Activated gamma-delta T cell treated with Interleukin-2 at 50 U/mL for 16 hours (primary cell): ENCODE results near the gene WFDC2.
"Not testable (repeated sequence)": the region's sequence is repeated elsewhere in the genome, so short reads cannot be mapped to it uniquely, and the experiment has no call there.

ENCODE experiments used
- DNase-seq: peaks from one replicate; pipeline ENCODE4 v3.0.0-alpha.2; 2020

Gene WFDC2

DNA sequence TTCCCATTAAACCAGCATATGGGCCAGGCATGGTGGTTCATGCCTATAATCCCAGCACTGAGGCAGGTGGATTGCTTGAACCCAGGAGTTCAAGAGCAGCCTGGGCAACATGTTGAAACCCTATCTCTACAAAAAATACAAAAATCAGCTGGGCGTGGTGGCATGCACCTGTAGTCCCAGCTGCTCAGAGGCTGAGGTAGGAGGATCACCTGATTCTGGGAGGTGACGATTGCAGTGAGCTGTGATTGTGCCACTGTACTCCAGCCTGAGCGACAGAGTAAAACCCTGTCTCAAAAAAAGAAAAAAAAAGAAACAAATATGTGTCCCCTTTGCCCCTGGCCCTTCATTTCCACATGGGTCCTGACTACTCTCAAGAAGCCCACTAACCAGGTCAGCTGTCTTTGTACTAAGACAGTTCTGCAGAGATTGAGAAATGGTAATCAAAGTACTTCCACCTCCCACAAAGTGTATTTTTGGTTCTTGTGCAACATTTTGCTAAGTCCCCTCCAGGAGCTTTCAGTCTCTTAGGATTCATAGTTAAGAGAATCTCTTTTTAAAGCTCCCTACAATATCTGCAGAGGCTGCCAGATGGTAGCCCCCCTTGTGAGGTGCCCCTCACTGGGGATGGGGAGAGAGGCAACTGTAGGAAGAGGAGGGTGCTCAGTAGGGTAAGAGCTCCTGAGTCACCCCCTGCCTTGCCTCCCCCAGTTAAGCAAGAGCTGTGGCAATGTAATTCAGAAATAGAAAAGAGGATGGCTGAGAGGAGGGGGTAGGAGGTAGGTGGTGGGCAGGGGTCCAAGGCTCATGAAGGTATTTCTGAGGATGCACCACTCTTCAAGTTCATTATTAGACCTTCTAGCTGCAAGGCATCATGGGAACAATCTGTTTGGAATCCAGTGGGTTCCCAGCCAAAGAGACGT lies 16.5 kb upstream of the WFDC2 start:
- DNase-seq: no peak

DNA sequence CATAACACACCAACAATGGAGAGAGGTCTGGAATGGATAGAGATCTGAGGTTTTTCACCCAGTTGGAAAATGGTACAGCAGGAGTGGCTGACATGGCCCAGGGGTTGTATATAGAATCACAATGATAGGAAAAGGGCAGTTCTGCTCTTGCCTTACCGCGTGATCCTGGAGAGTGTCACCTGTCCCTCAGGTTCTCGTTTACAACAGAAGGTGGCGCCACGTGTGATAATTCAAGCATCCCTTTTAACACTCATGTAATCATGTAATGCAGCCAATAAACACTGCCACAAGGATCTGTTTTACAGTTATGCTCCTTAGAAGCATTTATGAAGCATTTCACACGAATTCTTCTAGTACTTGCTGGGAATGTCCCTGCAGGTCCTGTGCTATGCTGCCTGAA lies 12.9 kb upstream of the WFDC2 start:
- peak; percentile 12 for DNase-seq

DNA sequence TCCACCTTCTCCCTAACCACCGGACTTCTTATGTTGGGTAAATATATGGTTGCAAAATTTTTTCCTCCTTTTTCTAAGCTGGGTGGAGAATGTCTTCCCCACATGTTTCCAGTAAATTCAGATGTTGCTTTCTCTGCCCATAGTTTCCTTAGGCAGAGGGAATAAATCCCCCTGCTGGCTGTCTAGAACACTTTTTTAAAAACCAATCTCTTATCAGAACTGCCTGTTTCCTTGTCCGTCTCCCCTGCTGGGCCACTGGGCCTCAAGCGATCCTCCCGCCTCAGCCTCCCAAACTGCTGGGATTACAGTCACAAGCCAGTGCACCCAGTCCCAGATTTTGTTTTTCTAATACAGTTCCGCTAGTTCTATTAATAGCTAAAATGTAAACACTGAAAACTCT lies 9.9 kb upstream of the WFDC2 start:
- no peak for DNase-seq

DNA sequence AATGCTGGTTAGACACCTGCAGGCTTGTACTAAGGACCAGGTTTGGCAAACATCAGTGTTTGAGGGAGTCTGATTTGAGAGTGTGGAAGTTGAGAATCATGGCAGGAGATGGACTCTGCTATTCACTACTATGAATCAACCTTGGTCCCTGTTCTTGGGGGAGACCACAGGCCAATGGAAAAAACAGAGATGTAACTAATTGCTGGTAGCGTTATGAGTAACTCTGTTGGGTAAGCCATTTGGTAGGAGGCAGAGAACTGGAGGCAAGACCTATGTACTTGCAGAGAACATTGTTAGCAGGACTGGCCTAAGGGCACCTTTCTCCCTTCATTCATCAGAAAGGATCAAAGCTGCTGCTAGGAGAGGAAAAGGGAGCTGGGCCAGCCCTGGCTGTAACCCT lies 8.3 kb upstream of the WFDC2 start:
- no peak for DNase-seq

DNA sequence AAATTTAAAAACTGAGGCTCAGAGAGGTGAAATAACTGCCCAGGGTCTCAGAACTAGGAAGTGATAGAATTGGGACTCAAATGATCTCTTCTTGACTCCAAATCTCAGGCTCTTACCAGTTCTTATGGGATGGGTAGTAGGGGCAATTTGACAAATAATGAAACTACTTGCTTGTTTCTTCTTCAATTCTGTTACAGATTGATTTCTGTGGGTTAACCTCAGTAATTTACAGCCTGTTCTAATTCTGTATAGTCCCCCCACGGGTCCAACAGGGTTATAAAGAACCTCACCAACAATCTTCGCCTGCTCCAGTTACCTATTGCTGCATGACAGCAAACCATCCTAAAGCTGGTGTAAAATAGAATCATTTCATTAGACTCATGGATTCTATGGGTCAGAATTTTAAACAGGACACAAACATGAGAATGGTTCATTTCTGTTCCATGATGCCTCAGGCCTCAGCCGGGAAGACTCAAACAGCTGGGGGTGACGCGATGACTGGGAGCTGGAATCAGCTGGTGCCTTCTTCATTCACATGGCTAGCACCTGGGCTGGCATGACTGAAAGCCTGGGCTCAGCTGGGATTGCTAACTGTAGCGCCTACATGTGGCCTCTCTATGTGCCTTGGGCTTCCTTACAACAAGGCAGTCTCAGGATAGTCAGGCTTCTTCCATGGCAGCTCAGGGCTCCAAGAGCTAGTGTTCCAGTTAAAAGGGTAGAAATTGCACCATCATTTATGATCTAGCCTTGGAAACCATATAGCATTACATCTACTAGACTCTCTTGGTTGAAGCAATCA lies 6.6 kb upstream of the WFDC2 start:
- no peak for DNase-seq

DNA sequence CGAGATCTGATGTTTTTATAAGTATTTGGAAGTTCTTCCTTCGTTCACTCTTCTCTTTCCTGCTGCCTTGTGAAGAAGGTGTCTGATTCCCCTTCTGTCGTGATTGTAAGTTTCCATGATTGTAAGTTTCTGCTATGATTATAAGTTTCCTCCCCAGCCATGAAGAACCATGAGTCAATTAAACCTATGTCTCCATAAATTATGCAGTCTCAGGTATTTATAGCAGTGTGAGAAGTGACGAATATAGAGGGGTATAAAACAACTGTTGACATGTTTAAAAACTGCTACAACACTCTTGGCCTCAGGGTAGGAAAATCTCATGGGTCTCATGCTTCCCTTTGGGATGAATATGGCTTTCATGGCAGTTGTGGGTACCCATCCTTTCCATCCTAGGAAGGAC lies 5.8 kb upstream of the WFDC2 start:
- no peak for DNase-seq

DNA sequence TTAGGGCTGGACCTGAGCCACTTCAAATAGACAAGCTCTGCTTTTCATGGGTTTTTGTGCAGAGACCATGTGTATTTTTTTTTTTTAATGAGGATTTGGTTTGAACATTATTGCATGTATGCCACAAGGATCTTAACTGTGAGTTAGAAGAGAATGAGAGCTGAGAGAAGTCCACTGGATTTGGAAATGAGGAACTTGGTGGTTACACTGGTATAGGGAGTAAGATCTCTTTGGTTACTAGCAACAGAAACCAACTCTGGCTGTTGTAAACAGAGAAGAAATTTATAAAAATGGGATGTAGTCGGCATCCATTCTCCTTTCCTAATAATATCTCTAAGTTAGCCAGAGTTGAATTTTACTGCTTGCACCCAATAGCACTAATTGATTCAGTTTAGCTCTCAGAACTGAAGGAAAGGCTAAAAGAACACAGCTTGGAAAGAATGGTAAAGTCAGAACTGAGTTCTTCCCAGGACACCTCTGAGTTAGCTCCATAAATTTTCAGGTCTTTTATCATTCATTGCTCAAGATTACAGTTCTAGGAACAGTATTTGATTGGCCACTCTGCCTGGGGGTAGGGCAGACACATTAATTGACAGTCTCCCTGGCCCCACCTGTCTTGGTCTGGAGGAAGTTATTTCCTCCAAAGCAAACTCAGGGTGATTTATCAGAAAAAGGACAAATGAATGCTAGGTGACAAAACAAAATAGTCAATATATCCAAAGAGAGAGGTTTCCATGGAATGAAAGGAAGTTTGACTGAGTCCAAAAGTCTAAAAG lies 3.9 kb upstream of the WFDC2 start:
- DNase-seq: no peak

DNA sequence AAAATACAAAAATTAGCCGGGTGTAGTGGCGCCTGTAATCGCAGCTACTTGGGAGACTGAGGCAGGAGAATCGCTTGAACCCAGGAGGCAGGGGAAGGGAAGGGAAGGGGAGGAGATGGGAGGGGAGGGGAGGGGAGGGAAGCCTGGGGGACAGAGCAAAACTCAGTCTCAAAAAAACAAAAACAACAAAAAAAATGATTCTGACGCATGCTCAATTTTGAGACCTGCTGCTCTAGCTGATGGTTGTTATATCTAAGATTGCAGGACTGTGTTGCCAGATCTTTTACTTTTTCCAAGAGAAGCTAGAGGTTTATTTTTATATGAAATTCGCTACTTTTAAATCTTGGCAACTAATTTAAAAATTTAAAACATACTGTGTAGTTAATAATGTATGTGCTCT lies 2.4 kb upstream of the WFDC2 start:
- no peak for DNase-seq

DNA sequence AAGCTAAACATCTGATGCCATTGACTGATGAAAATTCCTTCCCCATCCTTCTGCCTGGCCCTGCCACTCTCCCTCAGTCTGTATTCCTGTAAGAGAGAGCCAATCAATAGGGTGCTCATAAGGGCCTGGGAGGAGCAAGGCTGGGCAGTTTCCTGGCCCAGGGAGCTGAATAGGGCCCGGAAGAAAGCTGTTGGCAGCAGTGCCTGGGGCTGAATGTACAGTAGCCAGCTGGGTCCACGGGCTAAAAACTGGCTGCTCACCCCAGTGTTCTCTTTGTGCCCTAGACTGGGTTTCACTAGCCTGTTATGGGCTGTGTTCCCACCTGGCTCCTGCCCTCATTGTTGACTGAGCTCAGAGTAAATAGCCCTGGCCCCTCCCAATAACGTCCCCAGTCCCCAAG lies 1.7 kb upstream of the WFDC2 start:
- no peak for DNase-seq

DNA sequence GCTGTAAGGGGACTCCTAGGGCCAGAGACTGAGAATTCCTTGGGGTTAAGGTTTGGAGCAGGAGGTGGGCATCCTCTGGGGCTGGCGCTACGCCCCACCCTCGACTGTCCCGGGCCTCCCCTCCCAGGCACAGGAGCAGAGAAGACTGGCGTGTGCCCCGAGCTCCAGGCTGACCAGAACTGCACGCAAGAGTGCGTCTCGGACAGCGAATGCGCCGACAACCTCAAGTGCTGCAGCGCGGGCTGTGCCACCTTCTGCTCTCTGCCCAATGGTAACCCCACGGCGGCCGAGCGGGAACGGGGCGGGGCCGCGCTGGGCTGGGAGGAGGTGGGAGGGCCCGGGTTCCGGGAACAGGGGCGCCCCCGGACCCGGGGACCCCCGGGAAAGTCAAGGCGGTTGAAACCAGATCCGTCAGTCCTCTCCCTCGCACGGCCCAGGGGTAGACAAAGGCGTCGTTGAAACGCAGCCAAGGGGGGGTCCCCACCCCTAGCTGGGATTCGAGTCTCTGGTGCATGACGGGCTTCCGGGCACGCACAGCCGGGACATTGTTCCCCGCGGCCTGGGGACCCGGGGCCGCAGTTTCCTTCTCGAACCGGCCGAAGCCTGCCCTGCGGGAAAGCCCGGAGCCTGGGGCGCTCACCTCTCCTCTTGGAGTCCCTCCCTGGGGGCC lies 844 bp downstream of the WFDC2 start:
- DNase-seq: no peak

DNA sequence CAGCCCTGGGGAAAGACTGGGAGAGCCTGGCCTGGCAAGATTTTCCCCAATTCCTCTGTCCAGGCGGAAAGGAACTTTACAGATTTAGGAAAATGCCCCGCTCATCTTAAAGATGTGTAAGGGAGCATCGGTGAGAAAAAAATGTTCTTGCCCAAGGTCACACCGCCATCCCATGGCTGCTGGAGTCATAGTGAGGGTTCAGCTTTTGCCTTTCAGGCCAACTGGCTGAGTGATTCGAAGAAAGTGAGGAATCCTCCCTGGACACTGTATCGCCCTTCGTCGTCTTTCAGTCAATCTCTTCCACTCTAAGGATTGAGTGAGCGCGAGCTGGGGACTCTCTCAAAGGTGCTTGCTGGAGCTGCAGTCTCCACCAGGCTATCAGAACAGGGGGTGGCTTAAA lies 1.4 kb downstream of the WFDC2 start:
- DNase-seq: no peak

DNA sequence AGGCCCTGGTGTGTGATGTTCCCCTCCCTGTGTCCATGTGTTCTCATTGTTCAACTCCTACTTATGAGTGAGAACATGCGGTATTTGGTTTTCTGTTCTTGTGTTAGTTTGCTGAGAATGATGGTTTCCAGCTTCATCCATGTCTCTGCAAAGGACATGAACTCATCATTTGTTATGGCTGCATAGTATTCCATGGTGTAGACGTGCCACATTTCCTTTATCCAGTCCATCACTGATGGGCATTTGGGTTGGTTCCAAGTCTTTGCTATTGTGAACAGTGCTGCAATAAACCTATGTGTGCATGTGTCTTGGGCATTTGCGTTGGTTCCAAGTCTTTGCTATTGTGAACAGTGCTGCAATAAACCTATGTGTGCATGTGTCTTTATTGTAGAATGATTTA lies 2.7 kb downstream of the WFDC2 start:
- DNase-seq: not testable (repeated sequence)

DNA sequence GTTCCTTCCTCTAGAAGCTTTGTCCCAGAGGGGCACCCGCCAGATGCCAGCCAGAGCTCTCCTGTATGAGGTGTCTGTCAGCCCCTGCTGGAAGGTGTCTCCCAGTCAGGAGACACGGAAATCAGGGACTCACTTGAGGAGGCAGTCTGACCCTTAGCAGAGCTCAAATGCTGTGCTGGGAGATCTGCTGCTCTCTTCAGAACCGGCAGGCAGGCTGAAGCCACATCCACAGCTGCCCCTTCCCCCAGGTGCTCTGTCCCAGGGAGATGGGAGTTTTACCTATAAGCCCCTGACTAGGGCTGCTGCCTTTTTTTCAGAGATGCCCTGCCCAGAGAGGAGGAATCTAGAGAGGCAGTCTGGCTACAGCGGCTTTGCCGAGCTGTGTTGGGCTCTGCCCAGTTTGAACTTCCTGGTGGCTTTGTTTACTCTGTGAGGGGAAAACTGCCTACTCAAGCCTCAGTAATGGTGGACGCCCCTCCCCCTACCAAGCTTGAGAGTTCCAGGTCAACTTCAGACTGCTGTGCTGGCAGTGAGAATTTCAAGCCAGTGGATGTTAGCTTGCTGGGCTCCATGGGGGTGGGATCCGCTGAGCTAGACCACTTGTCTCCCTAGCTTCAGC lies 8.1 kb downstream of the WFDC2 start:
- DNase-seq: not testable (repeated sequence)

DNA sequence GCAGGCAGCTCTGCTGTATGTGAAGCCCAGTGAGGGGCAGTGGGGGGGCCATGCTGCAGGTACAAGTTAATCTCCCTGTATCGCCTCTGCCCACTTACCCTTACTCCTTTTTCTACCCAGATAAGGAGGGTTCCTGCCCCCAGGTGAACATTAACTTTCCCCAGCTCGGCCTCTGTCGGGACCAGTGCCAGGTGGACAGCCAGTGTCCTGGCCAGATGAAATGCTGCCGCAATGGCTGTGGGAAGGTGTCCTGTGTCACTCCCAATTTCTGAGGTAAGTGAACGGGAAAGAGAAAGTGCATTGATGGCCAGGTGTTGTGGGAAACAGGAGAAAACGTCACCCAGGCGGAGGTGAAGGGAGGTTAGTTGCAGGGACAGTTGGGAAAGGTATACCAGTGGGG lies 10.3 kb downstream of the WFDC2 start:
- no peak for DNase-seq

DNA sequence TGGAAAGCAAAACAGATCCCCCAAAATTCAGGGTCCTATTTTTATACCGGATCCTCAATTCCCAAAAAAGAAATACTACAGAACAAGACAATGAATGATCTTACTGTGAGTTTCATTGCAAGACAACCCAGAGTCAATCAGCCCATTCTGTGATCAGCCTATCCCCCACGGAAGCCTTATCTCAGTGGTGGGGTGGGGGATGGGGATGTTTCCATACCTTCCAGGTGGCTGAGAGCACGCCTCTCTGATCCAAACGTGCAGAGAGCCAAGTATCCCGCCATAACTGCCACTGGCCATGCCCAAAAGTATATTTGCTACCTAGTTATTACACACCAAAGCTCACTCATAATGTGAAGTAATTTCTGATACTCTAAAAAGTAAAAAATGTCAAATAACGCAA lies 15.1 kb downstream of the WFDC2 start:
- DNase-seq: no peak

DNA sequence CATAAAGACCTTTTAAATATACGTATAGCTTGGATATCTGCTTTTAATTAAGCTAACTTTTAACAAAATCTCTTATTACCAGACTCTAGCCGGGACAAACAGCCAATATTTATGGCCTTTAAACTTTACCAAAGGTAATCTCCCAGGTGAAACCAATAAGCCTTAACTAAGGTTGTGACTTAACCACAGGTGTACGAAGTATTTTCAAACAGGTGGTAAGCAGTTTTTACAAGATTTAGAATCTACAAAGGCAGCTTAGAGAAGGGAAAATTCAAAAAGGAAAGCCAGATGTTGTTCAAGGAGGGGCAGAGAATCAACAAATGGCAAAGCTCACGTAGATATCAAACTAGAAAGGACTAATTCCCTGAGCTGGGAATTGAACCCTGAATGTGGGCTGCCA lies 15.8 kb downstream of the WFDC2 start:
- no peak for DNase-seq

DNA sequence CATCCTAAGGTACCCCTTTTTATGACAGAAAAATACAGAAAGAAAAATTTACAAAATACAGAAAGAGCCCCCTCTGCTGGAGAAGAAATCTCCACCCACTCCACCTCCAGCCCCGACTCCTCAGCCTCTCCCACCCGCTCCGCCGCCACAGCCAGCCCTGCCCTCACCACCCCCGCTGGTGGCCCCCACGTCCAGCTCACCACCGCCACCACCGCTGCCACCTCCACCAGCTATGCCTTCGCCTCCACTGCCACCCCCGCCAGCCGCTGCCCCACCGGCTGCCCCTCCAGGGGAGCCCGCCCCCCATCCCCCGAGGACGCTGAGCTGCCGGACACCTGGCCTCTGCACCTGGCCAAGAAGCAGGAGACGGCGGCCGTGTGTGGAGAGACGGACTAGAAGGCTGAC lies 17.7 kb downstream of the WFDC2 start:
- no peak for DNase-seq

DNA sequence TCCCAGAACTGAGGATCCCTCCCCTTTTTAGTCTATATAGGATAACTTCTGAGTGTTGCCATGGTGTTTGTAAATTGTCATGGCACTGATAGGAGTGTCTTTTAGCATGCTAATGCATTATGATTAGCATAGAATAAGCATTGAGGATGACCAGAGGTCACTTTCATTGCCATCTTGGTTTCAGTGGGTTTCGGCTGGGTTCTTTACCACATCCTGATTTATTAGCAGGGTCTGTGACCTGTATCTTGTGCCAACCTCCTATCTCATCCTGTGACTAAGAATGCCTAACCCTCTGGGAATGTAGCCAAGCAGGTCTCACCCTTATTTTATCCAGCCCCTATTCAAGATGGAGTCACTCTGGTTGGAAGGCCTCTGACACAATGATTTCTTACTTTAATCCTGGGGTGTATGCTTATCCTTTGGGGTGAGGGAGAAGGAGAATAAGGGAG lies 19.6 kb downstream of the WFDC2 start:
- DNase-seq: no peak

DNA sequence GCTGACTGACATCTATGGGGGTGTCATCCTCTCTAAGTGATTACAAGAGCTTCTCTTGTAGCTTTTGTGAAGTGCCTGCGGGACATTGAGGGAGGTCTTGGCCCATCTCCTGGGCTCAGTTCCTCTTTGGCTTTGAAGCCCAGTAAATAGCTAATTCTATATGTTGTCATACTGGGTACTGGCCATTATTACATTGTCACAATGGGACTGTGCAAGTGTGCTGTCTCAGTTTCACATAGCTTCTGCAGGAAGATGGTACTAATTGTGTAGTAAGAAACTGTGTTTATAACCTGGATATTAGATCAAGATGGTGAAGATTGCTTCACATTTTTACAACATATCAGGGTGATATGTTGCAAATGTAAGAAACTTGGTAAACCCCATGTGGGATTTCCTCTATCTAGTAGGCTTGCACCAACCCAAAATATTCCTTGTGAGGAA lies 26.0 kb downstream of the WFDC2 start:
- no peak for DNase-seq

DNA sequence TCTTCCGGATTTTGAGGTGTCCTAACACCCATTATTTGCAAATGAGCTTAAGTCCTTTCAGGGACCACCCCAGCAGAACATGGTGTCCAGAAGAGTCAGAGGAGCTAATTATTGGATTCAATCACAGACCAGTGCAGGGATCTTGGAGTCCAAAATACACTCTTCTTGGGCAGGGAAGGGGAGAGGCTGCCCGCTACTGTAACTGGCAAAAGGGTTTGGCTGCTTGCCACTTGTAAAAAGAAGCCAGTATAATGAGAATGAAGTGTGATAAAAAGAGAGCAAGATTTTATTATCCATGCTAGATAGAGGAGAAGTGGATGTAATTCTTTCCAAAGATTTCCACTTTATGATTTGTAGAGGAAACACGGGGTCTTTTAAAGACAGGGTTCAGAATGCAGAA lies 26.6 kb downstream of the WFDC2 start:
- no peak for DNase-seq

DNA sequence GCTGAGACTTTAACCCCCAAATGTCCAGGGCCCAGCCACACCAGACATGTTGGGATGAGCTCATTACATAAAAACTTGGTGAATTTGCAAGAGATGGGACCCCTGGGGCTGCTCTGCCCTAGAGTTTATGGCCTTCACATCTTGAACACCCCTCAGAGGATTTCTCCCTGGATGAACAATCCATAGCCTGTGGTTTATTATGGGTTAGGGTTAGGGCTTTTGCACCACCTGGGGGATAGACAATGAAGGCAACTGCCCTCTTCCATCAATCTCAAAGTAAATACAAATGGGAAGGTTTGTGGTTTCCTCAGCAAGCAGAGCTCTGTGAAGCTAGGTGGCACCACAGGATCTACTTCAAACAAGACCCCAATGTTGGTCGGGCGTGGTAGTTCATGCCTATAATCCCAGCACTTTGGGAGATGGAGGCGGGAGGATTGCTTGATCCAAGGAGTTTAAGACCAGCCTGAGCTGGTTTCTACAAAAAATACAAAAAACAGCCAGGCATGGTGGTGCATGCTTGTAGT lies 28.5 kb downstream of the WFDC2 start:
- DNase-seq: no peak

DNA sequence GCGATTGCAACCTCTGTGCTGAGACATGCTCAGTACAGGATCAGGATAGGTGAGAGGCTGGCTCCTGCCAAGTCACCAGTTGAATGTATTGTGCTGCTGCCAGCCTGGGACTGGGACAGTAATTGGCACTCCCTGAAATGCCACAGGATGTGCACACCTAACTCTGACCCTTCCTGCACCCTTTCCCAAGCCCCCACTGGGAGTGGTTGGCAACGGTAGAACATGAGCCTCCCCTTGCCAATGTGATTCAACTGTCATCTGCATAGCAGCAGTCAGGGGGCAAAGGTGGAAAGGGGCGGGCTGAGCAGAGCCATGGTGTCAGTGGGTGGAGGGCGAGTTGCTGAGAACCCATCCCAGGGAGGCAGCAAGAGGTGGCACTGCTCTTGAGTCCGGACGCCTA lies 30.5 kb downstream of the WFDC2 start:
- no peak for DNase-seq
